Panc1 (cell line): ENCODE data around the gene TANGO2. TPM values are rescaled to one million over a fixed set of nuclear protein-coding genes. Genes with fewer than 3 reads are reported as not detected.
A peak's percentile ranks its signal among the peaks of the same experiment; 100 is the strongest.

Source experiments
- ATAC-seq: fragments of 200-7000 bp; cut with Tn5 transposase; 2 replicates; pipeline ENCODE4 v1.9.1; 2020; ENCODE audit warnings: mild to moderate bottlenecking, moderate library complexity
- BruUV-seq: library from RNA; stranded (reverse); fragments of 400-500 nt; replicated peaks from 2 replicates; lab custom pipeline; 2021; lab: Mats Ljungman, UMichigan
- CTCF ChIA-PET: fragments of 300-600 bp; sonication (Branson Sonifier 250); formaldehyde crosslinking; loops from one replicate; lab custom pipeline; 2022; ENCODE audit warnings: antibody characterized with exemption; lab: Charles Lee
- POLR2A ChIA-PET: fragments of 300-600 bp; sonication (Branson Sonifier 250); formaldehyde crosslinking; loops from one replicate; lab custom pipeline; 2022; ENCODE audit warnings: antibody characterized with exemption; lab: Charles Lee
- DNase-seq: peaks from one replicate; pipeline ENCODE4 v3.0.0-alpha.2; 2010; ENCODE audit warnings: low read depth, low spot score
- H3K27ac ChIP-seq: 2 replicates; pipeline ENCODE4 v1.5.1; 2011; ENCODE audit warnings: mild to moderate bottlenecking, low read length, inconsistent platforms
- H3K27me3 ChIP-seq: fragments of 200-500 bp; sonication (Bioruptor generic); 2 replicates; pipeline ENCODE4 v1.6.0; 2014; ENCODE audit warnings: low read length, inconsistent platforms; ENCODE audit not compliant: control insufficient read depth, insufficient read depth
- H3K36me3 ChIP-seq: fragments of 200-500 bp; sonication (Bioruptor generic); 2 replicates; pipeline ENCODE4 v1.5.1; 2014; ENCODE audit warnings: inconsistent platforms, mild to moderate bottlenecking, low read length, moderate library complexity; ENCODE audit not compliant: control insufficient read depth, insufficient read depth
- H3K4me1 ChIP-seq: 2 replicates; pipeline ENCODE4 v1.5.1; 2011; ENCODE audit warnings: inconsistent platforms, mild to moderate bottlenecking, low read length, moderate library complexity; ENCODE audit not compliant: control insufficient read depth, insufficient read depth
- H3K4me3 ChIP-seq, 2 experiments: 2 replicates each; pipeline ENCODE4 v1.5.1; 2011 to 2012; ENCODE audit warnings: low read depth in 2 of 2, low read length in 2 of 2, mild to moderate bottlenecking in 2 of 2, inconsistent platforms in 1 of 2, moderate library complexity in 1 of 2
- H3K9me3 ChIP-seq: fragments of 200-500 bp; sonication (Bioruptor generic); 2 replicates; pipeline ENCODE4 v1.5.1; 2014; ENCODE audit warnings: low read depth, mild to moderate bottlenecking, inconsistent platforms, low read length, moderate library complexity; ENCODE audit not compliant: control insufficient read depth, insufficient read depth
- CTCF ChIP-seq: fragments of 450-650 bp; IDR thresholded peaks from 2 replicates; pipeline ENCODE4 v1.5.1; 2017; ENCODE audit warnings: mild to moderate bottlenecking
- POLR2AphosphoS5 ChIP-seq: IDR thresholded peaks from 2 replicates; pipeline ENCODE4 v1.6.1; 2012; ENCODE audit warnings: mild to moderate bottlenecking, low read depth, low read length, moderate library complexity
- REST ChIP-seq, 2 experiments: IDR thresholded peaks; 2 replicates each; pipeline ENCODE4 v1.6.1; 2011 to 2012; ENCODE audit warnings: low read depth in 2 of 2, control low read depth in 1 of 2, low read length in 1 of 2, mild to moderate bottlenecking in 1 of 2, moderate library complexity in 1 of 2; ENCODE audit not compliant: insufficient read depth in 1 of 2
- SIN3A ChIP-seq: IDR thresholded peaks from 2 replicates; pipeline ENCODE4 v1.6.1; 2012; ENCODE audit warnings: low read depth, mild to moderate bottlenecking, low read length, moderate library complexity, borderline replicate concordance; ENCODE audit not compliant: insufficient read depth
- TCF7L2 ChIP-seq: IDR thresholded peaks from 2 replicates; pipeline ENCODE4 v1.6.1; 2011; ENCODE audit warnings: mild to moderate bottlenecking, low read depth, low read length, inconsistent platforms
- in situ Hi-C: cut with HindIII; loops from 2 replicates; pipeline ENCODE4 v1.10.0; 2016; ENCODE audit warnings: low sequenced_read_pairs, low pct_unique_long_range_greater_than_20kb
- intact Hi-C: fragments of 100-400 bp; cut with micrococcal nuclease; formaldehyde crosslinking; loops from one replicate; pipeline ENCODE4 v1.10.0; 2022; ENCODE audit not compliant: unreplicated experiment
- total RNA-seq: library from RNA; stranded (reverse); gene quantifications from one replicate; pipeline ENCODE4 v1.2.1, GENCODE V29; 2021; ENCODE audit not compliant: unreplicated experiment

The TANGO2 gene
- total RNA-seq, 1 experiment from 2014 or later, result 32.2 TPM

- POLR2A ChIA-PET, result no interaction called here
- no peak for TF ChIP-seq SIN3A
- no peak for TF ChIP-seq TCF7L2
- no peak for TF ChIP-seq REST (IDR thresholded peaks at IDR 0.05; ENCODE audit: insufficient read depth in 1 of 2, low read depth in 2 of 2, low read length in 1 of 2)
- TF ChIP-seq CTCF, result no peak
- no peak for TF ChIP-seq POLR2AphosphoS5
- ATAC-seq (no peak), DNase-seq (no peak)
- Histone ChIP-seq H3K36me3 (peaks cover 15% of the 10 kb centered on the region), H3K27ac (no peak overlapping the region), H3K4me3 (no peak overlapping the region), H3K4me1 (peaks cover 19% of the 10 kb centered on the region), H3K9me3 (no peaks in the 10 kb centered on the region), H3K27me3 (no peaks in the 10 kb centered on the region)
- in situ Hi-C loops, result no loop called here
- BruUV-seq, result no TSS peak
- CTCF ChIA-PET, result no interaction called here
- intact Hi-C loops, result no loop called here
Measured at GRCh38 chr22:20114506-20115475, 93.9 kb downstream of the TANGO2 start.

GRCh38 chr22:20115691-20116375 is 94.9 kb downstream of the TANGO2 start, which contains the start of gene RANBP1:
Gene RANBP1 (plus strand): TSS chr22:20116104. CDS start chr22:20116185, 81 bp downstream.
- POLR2A ChIA-PET, result no interaction called here
- intact Hi-C loops, result no loop called here
- no TSS peak for BruUV-seq

More at GRCh38 chr22:20115691-20116375, 94.9 kb downstream of the TANGO2 start, which contains the start of gene RANBP1:
- no peaks in the 10 kb centered on the region for H3K27me3 ChIP-seq
- CTCF ChIA-PET, result no interaction called here
- H3K9me3 ChIP-seq, result no peaks in the 10 kb centered on the region
- ATAC-seq, result no peak
- no peak for TF ChIP-seq CTCF
- TF ChIP-seq REST (IDR thresholded peaks at IDR 0.05; ENCODE audit: insufficient read depth in 1 of 2, low read depth in 2 of 2, low read length in 1 of 2), result no peak
- TF ChIP-seq SIN3A, result no peak
- TF ChIP-seq POLR2AphosphoS5, result no peak
- no peak for TF ChIP-seq TCF7L2
- peak within 1 kb of the TSS; percentile 74 to 86 for H3K4me3 ChIP-seq
- H3K36me3 ChIP-seq, result peaks cover 17% of the 10 kb centered on the region
- peak within 1 kb of the TSS; percentile 86 for H3K27ac ChIP-seq
- in situ Hi-C loops, result no loop called here
- H3K4me1 ChIP-seq, result peaks cover 19% of the 10 kb centered on the region
- no peak for DNase-seq
